ENCODE results near the gene AGO3. TPM values are rescaled to one million over a fixed set of nuclear protein-coding genes. Genes with fewer than 3 reads are reported as not detected.

Gene AGO3
- total RNA-seq, 4 donors from 2014 or later, result 21.2 to 47.8 (median 36.0) TPM

GRCh38 chr1:36027766-36028165, 96.9 kb downstream of the AGO3 start:
- Histone ChIP-seq H3K4me1 (no peaks in the 10 kb centered on the region), H3K27me3 (no peaks in the 10 kb centered on the region), H3K36me3 (no peaks in the 10 kb centered on the region), H3K27ac (no peak overlapping the region), H3K9me3 (no peaks in the 10 kb centered on the region), H3K4me3 (no peak overlapping the region)
- TF ChIP-seq POLR2A (IDR thresholded peaks at IDR 0.05) (no peak), CTCF (IDR thresholded peaks at IDR 0.05) (no peak)
- DNase-seq, result no peak
- intact Hi-C loops (cut with DNase I; ENCODE audit: low total_unique reads), result no loop called here

- no peak overlapping the region for H3K27ac ChIP-seq
- DNase-seq, result no peak
- TF ChIP-seq CTCF (IDR thresholded peaks at IDR 0.05) (no peak), POLR2A (IDR thresholded peaks at IDR 0.05) (no peak)
- no peaks in the 10 kb centered on the region for H3K36me3 ChIP-seq
- H3K4me3 ChIP-seq, result no peak overlapping the region
- intact Hi-C loops (cut with DNase I; ENCODE audit: low total_unique reads), result no loop called here
- H3K4me1 ChIP-seq, result no peaks in the 10 kb centered on the region
- no peaks in the 10 kb centered on the region for H3K27me3 ChIP-seq
- no peaks in the 10 kb centered on the region for H3K9me3 ChIP-seq
Measured at GRCh38 chr1:36031441-36031840, 100.5 kb downstream of the AGO3 start.

GRCh38 chr1:36034692-36035091, 103.8 kb downstream of the AGO3 start:
- no peaks in the 10 kb centered on the region for H3K9me3 ChIP-seq
- no peak for DNase-seq
- no peaks in the 10 kb centered on the region for H3K4me1 ChIP-seq
- H3K36me3 ChIP-seq, result no peaks in the 10 kb centered on the region
- no peak overlapping the region for H3K27ac ChIP-seq
- intact Hi-C loops (cut with DNase I; ENCODE audit: low total_unique reads), result no loop called here
- no peaks in the 10 kb centered on the region for H3K27me3 ChIP-seq
- TF ChIP-seq CTCF (IDR thresholded peaks at IDR 0.05), result no peak
- TF ChIP-seq POLR2A (IDR thresholded peaks at IDR 0.05), result no peak
- no peak overlapping the region for H3K4me3 ChIP-seq

- Histone ChIP-seq H3K27me3 (no peaks in the 10 kb centered on the region), H3K4me3 (no peak overlapping the region), H3K27ac (no peak overlapping the region), H3K36me3 (no peaks in the 10 kb centered on the region), H3K9me3 (no peaks in the 10 kb centered on the region), H3K4me1 (no peaks in the 10 kb centered on the region)
- TF ChIP-seq POLR2A (IDR thresholded peaks at IDR 0.05) (no peak), CTCF (IDR thresholded peaks at IDR 0.05) (no peak)
- intact Hi-C loops (cut with DNase I; ENCODE audit: low total_unique reads), result no loop called here
- no peak for DNase-seq
Measured at GRCh38 chr1:36035154-36035553, 104.2 kb downstream of the AGO3 start.

GRCh38 chr1:36040238-36040637, 109.3 kb downstream of the AGO3 start:
- Histone ChIP-seq H3K27me3 (no peaks in the 10 kb centered on the region), H3K9me3 (no peaks in the 10 kb centered on the region), H3K4me1 (no peaks in the 10 kb centered on the region), H3K36me3 (peaks cover 0 to 2% of the 10 kb centered on the region in 2 donors), H3K27ac (no peak overlapping the region), H3K4me3 (no peak overlapping the region)
- TF ChIP-seq POLR2A (IDR thresholded peaks at IDR 0.05), result no peak
- no peak for TF ChIP-seq CTCF (IDR thresholded peaks at IDR 0.05)
- intact Hi-C loops (cut with DNase I; ENCODE audit: low total_unique reads), result no loop called here
- DNase-seq, result no peak

Data from uterus (tissue), 4 donors.